Kidney (tissue), 14 donors: ENCODE data around the gene LHX8. TPM values are rescaled to one million over a fixed set of nuclear protein-coding genes. Genes with fewer than 3 reads are reported as not detected.
"Not testable (repeated sequence)": the region's sequence is repeated elsewhere in the genome, so short reads cannot be mapped to it uniquely, and the experiment has no call there.

Experiments
- DNase-seq, 5 donors: peaks; one replicate each; pipeline ENCODE4 v3.0.0-alpha.2; 2013 to 2020
- FAIRE-seq: peaks from 2 replicates; lab custom pipeline; 2012; peaks lifted over from hg19 to GRCh38; lab: Jason Lieb, UNC
- H3K27ac ChIP-seq, 2 donors: one replicate each; pipeline ENCODE4 v1.7.0; 2013; ENCODE audit warnings: low read depth in 2 of 2, low read length in 2 of 2, inconsistent platforms in 1 of 2
- H3K27me3 ChIP-seq: one replicate; pipeline ENCODE4 v1.7.1; 2013; ENCODE audit warnings: low read length, inconsistent platforms; ENCODE audit not compliant: control insufficient read depth, insufficient read depth
- H3K36me3 ChIP-seq, 3 donors: one replicate each; pipeline versions ENCODE4 v1.7.0 to v1.7.1; 2013; ENCODE audit warnings: low read length in 3 of 3, control low read depth in 1 of 3, inconsistent platforms in 1 of 3; ENCODE audit not compliant: insufficient read depth in 3 of 3, control insufficient read depth in 2 of 3
- H3K4me1 ChIP-seq, 3 donors: one replicate each; pipeline versions ENCODE4 v1.7.0 to v1.7.1; 2013; ENCODE audit warnings: low read length in 3 of 3, inconsistent platforms in 1 of 3, low read depth in 1 of 3; ENCODE audit not compliant: control insufficient read depth in 2 of 3, insufficient read depth in 2 of 3
- H3K4me3 ChIP-seq, 3 donors: one replicate each; pipeline versions ENCODE4 v1.7.0 to v1.8.1; 2013; ENCODE audit warnings: low read length in 3 of 3, control low read depth in 1 of 3, inconsistent platforms in 1 of 3
- H3K9ac ChIP-seq, 3 donors: one replicate each; pipeline versions ENCODE4 v1.7.0 to v1.7.1; 2013; ENCODE audit warnings: low read length in 3 of 3, control low read depth in 1 of 3, inconsistent platforms in 1 of 3
- H3K9me3 ChIP-seq, 3 donors: one replicate each; pipeline versions ENCODE4 v1.7.0 to v1.7.1; 2013; ENCODE audit warnings: low read length in 3 of 3, control low read depth in 1 of 3, inconsistent platforms in 1 of 3; ENCODE audit not compliant: control insufficient read depth in 2 of 3, insufficient read depth in 1 of 3
- intact Hi-C: fragments of 100-400 bp; cut with DNase I; formaldehyde crosslinking; loops from one replicate; pipeline ENCODE4 v1.11.1; 2022
- polyA plus RNA-seq: library from polyadenylated mRNA; stranded (reverse); fragments of 350-450 nt; fragmentation: Illumina TruSeq; extraction: RNeasy Lipid Tissue Mini Kit (QIAGEN cat#74804); gene quantifications from one replicate; pipeline ENCODE4 v1.2.3, GENCODE V29; 2014; ENCODE audit warnings: low read depth, low replicate concordance; ENCODE audit not compliant: insufficient read depth
- total RNA-seq: library from RNA; stranded (reverse); fragmentation: NEBNext Ultra II Directional; extraction: Animal tissue kit (Norgen Biotek cat#: 25700); gene quantifications from one replicate; pipeline ENCODE4 v1.2.1, GENCODE V29; 2021
- TF ChIP-seq, protein P1 (sequence below): IDR thresholded peaks from 3 replicates; pipeline ENCODE4 v1.5.1; 2012; ENCODE audit warnings: mild to moderate bottlenecking, moderate library complexity, borderline replicate concordance; ENCODE audit not compliant: insufficient read depth; ENCODE audit errors: extremely low read depth
- donor health status: control.
- donor health status: control.
- donor health status: control.
- donor health status: control.
- donor health status: control.
- donor health status: DM: yes; HTN: yes; CAD: no.
- donor health status: Normal renal cell carcinoma (clear cell type).

The LHX8 gene
- total and polyA plus RNA-seq, 2 donors from 2014 or later = not detected

DNA sequence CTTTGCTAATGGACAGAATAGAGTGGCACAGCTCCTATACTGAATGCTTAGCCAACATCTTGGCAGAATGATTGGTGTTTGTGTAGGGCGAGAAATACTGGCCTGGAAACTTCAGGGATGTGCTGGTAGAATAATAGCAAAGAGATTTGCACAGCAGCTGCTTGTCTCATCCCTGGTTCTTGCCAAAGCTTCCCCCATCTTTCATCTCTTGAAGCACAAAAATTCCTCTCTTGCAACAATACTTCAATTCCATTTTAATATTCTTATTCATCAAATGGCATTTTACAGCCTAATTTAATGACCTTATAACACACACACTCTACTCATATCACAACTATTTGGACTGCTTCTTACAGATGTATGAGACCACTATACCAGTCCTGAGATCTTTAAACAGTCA lies 37.7 kb downstream of the LHX8 start:
- H3K27me3 ChIP-seq = no peaks in the 10 kb centered on the region
- intact Hi-C loops = no loop called here
- no peak overlapping the region for H3K9ac ChIP-seq
- TF ChIP-seq, protein P1, sequence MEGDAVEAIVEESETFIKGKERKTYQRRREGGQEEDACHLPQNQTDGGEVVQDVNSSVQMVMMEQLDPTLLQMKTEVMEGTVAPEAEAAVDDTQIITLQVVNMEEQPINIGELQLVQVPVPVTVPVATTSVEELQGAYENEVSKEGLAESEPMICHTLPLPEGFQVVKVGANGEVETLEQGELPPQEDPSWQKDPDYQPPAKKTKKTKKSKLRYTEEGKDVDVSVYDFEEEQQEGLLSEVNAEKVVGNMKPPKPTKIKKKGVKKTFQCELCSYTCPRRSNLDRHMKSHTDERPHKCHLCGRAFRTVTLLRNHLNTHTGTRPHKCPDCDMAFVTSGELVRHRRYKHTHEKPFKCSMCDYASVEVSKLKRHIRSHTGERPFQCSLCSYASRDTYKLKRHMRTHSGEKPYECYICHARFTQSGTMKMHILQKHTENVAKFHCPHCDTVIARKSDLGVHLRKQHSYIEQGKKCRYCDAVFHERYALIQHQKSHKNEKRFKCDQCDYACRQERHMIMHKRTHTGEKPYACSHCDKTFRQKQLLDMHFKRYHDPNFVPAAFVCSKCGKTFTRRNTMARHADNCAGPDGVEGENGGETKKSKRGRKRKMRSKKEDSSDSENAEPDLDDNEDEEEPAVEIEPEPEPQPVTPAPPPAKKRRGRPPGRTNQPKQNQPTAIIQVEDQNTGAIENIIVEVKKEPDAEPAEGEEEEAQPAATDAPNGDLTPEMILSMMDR = no peak
- H3K27ac ChIP-seq = no peak overlapping the region
- H3K4me3 ChIP-seq = no peak overlapping the region
- FAIRE-seq (no peak), DNase-seq (no peak)
- no peaks in the 10 kb centered on the region for H3K9me3 ChIP-seq
- no peaks in the 10 kb centered on the region for H3K36me3 ChIP-seq
- no peaks in the 10 kb centered on the region for H3K4me1 ChIP-seq

DNA sequence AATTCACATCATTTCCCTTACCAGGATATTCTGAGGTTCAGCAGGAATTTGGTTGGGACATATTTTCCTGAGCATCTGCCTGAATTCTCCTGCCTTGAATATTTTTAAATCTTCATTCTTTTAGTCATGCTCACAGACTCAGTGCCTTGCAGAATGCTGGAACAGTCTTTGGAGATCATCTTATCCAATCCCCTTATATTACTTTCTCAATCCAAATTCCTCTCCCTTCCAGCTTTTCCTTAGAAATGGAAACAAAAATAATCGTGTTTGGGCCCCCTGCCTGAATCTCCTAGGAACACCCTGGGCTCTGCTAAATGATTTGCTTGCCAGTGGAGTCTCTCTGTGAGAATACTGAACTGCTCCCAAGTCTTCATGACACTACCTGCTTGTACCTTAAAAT lies 38.4 kb downstream of the LHX8 start:
- no peak for FAIRE-seq
- Histone ChIP-seq H3K9ac (no peak overlapping the region), H3K9me3 (no peaks in the 10 kb centered on the region), H3K27me3 (no peaks in the 10 kb centered on the region), H3K4me3 (no peak overlapping the region), H3K36me3 (no peaks in the 10 kb centered on the region), H3K27ac (no peak overlapping the region), H3K4me1 (no peaks in the 10 kb centered on the region)
- TF ChIP-seq, protein P1 = no peak
- intact Hi-C loops = no loop called here
- DNase-seq = no peak

DNA sequence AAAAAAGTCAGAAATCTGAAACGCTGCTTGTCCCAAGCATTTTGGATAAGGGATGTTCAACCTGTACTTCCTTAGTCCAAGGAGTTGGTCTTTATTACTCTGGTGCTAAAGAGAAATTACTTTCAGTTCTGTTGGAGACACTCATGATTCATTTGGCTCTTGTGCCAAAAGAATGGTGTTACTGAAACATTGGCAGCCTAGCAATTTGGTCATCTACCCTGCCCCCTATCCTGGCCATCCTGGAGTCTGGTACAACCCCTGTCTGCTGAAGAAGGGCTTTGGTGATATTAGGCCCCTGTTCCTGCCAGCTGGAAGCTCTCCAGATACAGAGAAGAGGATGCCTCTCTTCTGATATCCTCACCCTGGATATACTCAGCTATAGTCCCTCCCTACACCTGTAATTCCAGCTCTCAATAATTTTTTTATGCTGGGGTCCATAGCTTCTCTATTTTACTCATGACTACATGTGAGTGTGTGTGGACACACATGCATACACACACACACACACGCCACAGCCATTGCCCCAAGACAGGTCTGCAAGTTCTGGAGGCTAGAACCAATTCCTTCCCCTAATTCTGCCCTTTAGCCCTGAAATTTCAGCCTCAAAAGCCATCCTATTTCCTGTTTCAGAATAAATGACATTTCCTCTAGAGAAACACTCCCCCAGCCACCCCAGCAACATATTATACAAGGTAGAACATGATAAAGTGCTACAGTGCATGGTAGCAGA lies 40.0 kb downstream of the LHX8 start:
- H3K9me3 ChIP-seq = no peaks in the 10 kb centered on the region
- no peaks in the 10 kb centered on the region for H3K36me3 ChIP-seq
- no peak overlapping the region for H3K27ac ChIP-seq
- no peaks in the 10 kb centered on the region for H3K27me3 ChIP-seq
- no peaks in the 10 kb centered on the region for H3K4me1 ChIP-seq
- intact Hi-C loops = no loop called here
- H3K9ac ChIP-seq = no peak overlapping the region
- no peak for FAIRE-seq
- TF ChIP-seq, protein P1 = no peak
- DNase-seq = no peak
- H3K4me3 ChIP-seq = no peak overlapping the region

DNA sequence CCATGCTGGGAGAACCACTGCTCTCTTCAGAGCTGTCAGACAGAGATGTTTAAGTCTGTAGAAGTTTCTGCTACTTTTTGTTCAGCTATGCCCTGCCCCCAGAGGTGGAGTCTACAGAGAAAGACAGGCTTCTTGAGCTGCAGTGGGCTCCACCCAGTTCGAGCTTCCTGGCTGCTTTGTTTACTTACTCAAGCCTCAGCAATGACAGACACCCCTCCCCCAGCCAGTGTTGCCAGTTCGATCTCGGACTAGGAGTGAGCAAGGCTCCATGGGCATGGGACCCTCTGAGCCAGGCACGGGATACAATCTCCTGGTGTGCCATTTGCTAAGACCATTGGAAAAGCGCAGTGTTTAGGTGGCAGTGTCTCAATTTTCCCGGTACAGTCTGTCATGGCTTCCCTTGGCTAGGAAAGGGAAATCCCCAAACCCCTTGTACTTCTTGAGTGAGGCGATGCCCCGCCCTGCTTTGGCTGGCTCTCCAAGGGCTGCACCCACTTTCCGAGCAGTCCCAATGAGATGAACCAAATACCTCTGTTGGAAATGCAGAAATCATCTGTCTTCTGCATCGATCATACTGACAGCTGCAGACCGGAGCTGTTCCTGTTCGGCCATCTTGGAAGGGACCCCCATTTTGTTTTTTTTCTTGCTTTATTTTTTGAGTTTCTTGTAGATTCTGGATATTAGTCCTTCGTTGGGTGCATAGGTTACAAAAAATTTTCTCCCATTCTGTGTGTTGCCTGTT lies 47.2 kb downstream of the LHX8 start:
- H3K27me3 ChIP-seq, intact Hi-C loops, FAIRE-seq, H3K4me1 ChIP-seq, H3K9me3 ChIP-seq, DNase-seq, H3K36me3 ChIP-seq, H3K4me3 ChIP-seq, H3K9ac ChIP-seq, H3K27ac ChIP-seq: not testable (repeated sequence)
